ENCODE measurements around the gene CCNL1.
"Not testable (repeated sequence)": the region's sequence is repeated elsewhere in the genome, so short reads cannot be mapped to it uniquely, and the experiment has no call there.

CCNL1 gene

GRCh38 chr3:157104521-157104920 is 55.4 kb downstream of the CCNL1 start:
- in situ Hi-C loops (cut with HindIII; ENCODE audit: low pct_ligation_motif_present, low sequenced_read_pairs) = no loop called here
- no peak for TF ChIP-seq CTCF (IDR thresholded peaks at IDR 0.05; ENCODE audit: low read depth, low read length, missing control alignments)
- Histone ChIP-seq H3K4me3 (ENCODE audit: low read depth, low read length) (no peak overlapping the region), H3K27ac (no peak overlapping the region), H3K27me3 (replicated peaks) (no peaks in the 10 kb centered on the region), H3K36me3 (replicated peaks) (no peaks in the 10 kb centered on the region)
- no peak for DNase-seq

GRCh38 chr3:157103860-157104259 is 56.1 kb downstream of the CCNL1 start:
- Histone ChIP-seq H3K36me3 (replicated peaks) (no peaks in the 10 kb centered on the region), H3K27ac (no peak overlapping the region), H3K4me3 (ENCODE audit: low read depth, low read length) (no peak overlapping the region), H3K27me3 (replicated peaks) (no peaks in the 10 kb centered on the region)
- DNase-seq = no peak
- in situ Hi-C loops (cut with HindIII; ENCODE audit: low pct_ligation_motif_present, low sequenced_read_pairs) = no loop called here
- TF ChIP-seq CTCF (IDR thresholded peaks at IDR 0.05; ENCODE audit: low read depth, low read length, missing control alignments) = no peak

- H3K27ac ChIP-seq = no peak overlapping the region
- H3K27me3 ChIP-seq (replicated peaks) = no peaks in the 10 kb centered on the region
- in situ Hi-C loops (cut with HindIII; ENCODE audit: low pct_ligation_motif_present, low sequenced_read_pairs) = no loop called here
- no peak for TF ChIP-seq CTCF (IDR thresholded peaks at IDR 0.05; ENCODE audit: low read depth, low read length, missing control alignments)
- no peaks in the 10 kb centered on the region for H3K36me3 ChIP-seq (replicated peaks)
- DNase-seq = no peak
- H3K4me3 ChIP-seq (ENCODE audit: low read depth, low read length) = no peak overlapping the region
Measured at GRCh38 chr3:157103280-157103679, 56.7 kb downstream of the CCNL1 start.

GRCh38 chr3:157102595-157102994 is 57.4 kb downstream of the CCNL1 start:
- H3K27me3 ChIP-seq (replicated peaks); H3K36me3 ChIP-seq (replicated peaks); H3K27ac ChIP-seq; in situ Hi-C loops (cut with HindIII; ENCODE audit: low pct_ligation_motif_present, low sequenced_read_pairs); H3K4me3 ChIP-seq (ENCODE audit: low read depth, low read length); DNase-seq: not testable (repeated sequence)

- no peak overlapping the region for H3K4me3 ChIP-seq (ENCODE audit: low read depth, low read length)
- no peaks in the 10 kb centered on the region for H3K36me3 ChIP-seq (replicated peaks)
- in situ Hi-C loops (cut with HindIII; ENCODE audit: low pct_ligation_motif_present, low sequenced_read_pairs) = no loop called here
- no peak overlapping the region for H3K27ac ChIP-seq
- no peak for TF ChIP-seq CTCF (IDR thresholded peaks at IDR 0.05; ENCODE audit: low read depth, low read length, missing control alignments)
- H3K27me3 ChIP-seq (replicated peaks) = no peaks in the 10 kb centered on the region
- no peak for DNase-seq
Measured at GRCh38 chr3:157102098-157102497, 57.8 kb downstream of the CCNL1 start.

- DNase-seq = no peak
- in situ Hi-C loops (cut with HindIII; ENCODE audit: low pct_ligation_motif_present, low sequenced_read_pairs) = no loop called here
- Histone ChIP-seq H3K27ac (no peak overlapping the region), H3K27me3 (replicated peaks) (no peaks in the 10 kb centered on the region), H3K36me3 (replicated peaks) (no peaks in the 10 kb centered on the region), H3K4me3 (ENCODE audit: low read depth, low read length) (no peak overlapping the region)
- no peak for TF ChIP-seq CTCF (IDR thresholded peaks at IDR 0.05; ENCODE audit: low read depth, low read length, missing control alignments)
Measured at GRCh38 chr3:157101486-157101885, 58.5 kb downstream of the CCNL1 start.
